WTC11 (cell line): ENCODE data around the gene TSPAN9. TPM values are rescaled to one million over a fixed set of nuclear protein-coding genes. Genes with fewer than 3 reads are reported as not detected.

Experiments
- ATAC-seq: fragments of 200-7000 bp; cut with Tn5 transposase; 2 replicates; pipeline ENCODE4 v1.10.0; 2021; ENCODE audit warnings: mild to moderate bottlenecking, moderate library complexity
- CTCF ChIA-PET: fragments of 300-600 bp; sonication (Branson Sonifier 250); formaldehyde crosslinking; loops from one replicate; lab custom pipeline; 2021; ENCODE audit warnings: antibody characterized with exemption; lab: Charles Lee
- POLR2A ChIA-PET: fragments of 350-600 bp; sonication (Branson Sonifier 250); formaldehyde crosslinking; loops from one replicate; lab custom pipeline; 2021; ENCODE audit warnings: antibody characterized with exemption; lab: Charles Lee
- DNase-seq: peaks from one replicate; pipeline ENCODE4 v3.0.0; 2021; ENCODE audit warnings: low spot score
- H3K27ac Mint-ChIP-seq: 2 replicates; pipeline ENCODE4 v1.8.0; 2021; ENCODE audit warnings: mixed read lengths
- H3K27me3 Mint-ChIP-seq: 2 replicates; pipeline ENCODE4 v1.8.0; 2021; ENCODE audit warnings: low read depth, mild to moderate bottlenecking, moderate library complexity, mixed read lengths
- H3K36me3 Mint-ChIP-seq: 2 replicates; pipeline ENCODE4 v1.8.0; 2021; ENCODE audit warnings: mixed read lengths
- H3K4me1 Mint-ChIP-seq: 2 replicates; pipeline ENCODE4 v1.8.0; 2022; ENCODE audit warnings: mixed read lengths
- H3K4me3 Mint-ChIP-seq: 2 replicates; pipeline ENCODE4 v1.8.0; 2021; ENCODE audit warnings: mild to moderate bottlenecking, moderate library complexity, mixed read lengths
- H3K9me3 Mint-ChIP-seq: 2 replicates; pipeline ENCODE4 v1.8.0; 2021; ENCODE audit warnings: mixed read lengths
- CREM ChIP-seq: sonication (generic); formaldehyde crosslinking; IDR thresholded peaks from 2 replicates; pipeline ENCODE4 v1.8.1; 2022; ENCODE audit warnings: mild to moderate bottlenecking, missing genetic modification reagents, moderate library complexity
- E2F4 ChIP-seq: sonication (generic); formaldehyde crosslinking; IDR thresholded peaks from 2 replicates; pipeline ENCODE4 v1.8.1; 2022; ENCODE audit warnings: low read depth, mild to moderate bottlenecking, moderate library complexity, missing genetic modification reagents, borderline replicate concordance
- ELF4 ChIP-seq: sonication (generic); formaldehyde crosslinking; IDR thresholded peaks from 2 replicates; pipeline ENCODE4 v1.8.1; 2022; ENCODE audit warnings: low read depth, mild to moderate bottlenecking, moderate library complexity, missing genetic modification reagents
- ERG ChIP-seq: fragments of 250-450 bp; sonication (Bioruptor Pico); IDR thresholded peaks from 2 replicates; pipeline ENCODE4 v1.8.0; 2021; ENCODE audit warnings: mild to moderate bottlenecking
- ESRRA ChIP-seq: sonication (generic); formaldehyde crosslinking; IDR thresholded peaks from 2 replicates; pipeline ENCODE4 v1.8.1; 2022; ENCODE audit warnings: mild to moderate bottlenecking, missing genetic modification reagents, borderline replicate concordance
- FOXK1 ChIP-seq: sonication (generic); formaldehyde crosslinking; IDR thresholded peaks from 2 replicates; pipeline ENCODE4 v1.8.0; 2022; ENCODE audit warnings: mild to moderate bottlenecking, moderate library complexity, missing genetic modification reagents
- FOXP1 ChIP-seq: sonication (generic); formaldehyde crosslinking; IDR thresholded peaks from 2 replicates; pipeline ENCODE4 v1.8.0; 2022; ENCODE audit warnings: missing genetic modification reagents, mild to moderate bottlenecking, moderate library complexity, borderline replicate concordance
- HMGA2 ChIP-seq: fragments of 250-450 bp; sonication (Bioruptor Pico); IDR thresholded peaks from 2 replicates; pipeline ENCODE4 v1.4.0; 2021; ENCODE audit warnings: mild to moderate bottlenecking, moderate library complexity
- JAZF1 ChIP-seq: fragments of 250-450 bp; sonication (Bioruptor Pico); IDR thresholded peaks from 2 replicates; pipeline ENCODE4 v1.9.0; 2021; ENCODE audit warnings: moderate library complexity, mild to moderate bottlenecking, inconsistent platforms
- JUN ChIP-seq: sonication (generic); formaldehyde crosslinking; IDR thresholded peaks from 2 replicates; pipeline ENCODE4 v1.8.0; 2023; ENCODE audit warnings: mild to moderate bottlenecking, missing genetic modification reagents
- NFATC4 ChIP-seq: fragments of 250-450 bp; sonication (Bioruptor Pico); IDR thresholded peaks from 2 replicates; pipeline ENCODE4 v1.9.0; 2021; ENCODE audit warnings: mild to moderate bottlenecking
- NFE2L1 ChIP-seq: sonication (generic); formaldehyde crosslinking; IDR thresholded peaks from 2 replicates; pipeline ENCODE4 v1.8.1; 2023; ENCODE audit warnings: missing genetic modification reagents
- OVOL2 ChIP-seq: fragments of 250-450 bp; sonication (Bioruptor Pico); IDR thresholded peaks from 2 replicates; pipeline ENCODE4 v1.9.0; 2021; ENCODE audit warnings: mild to moderate bottlenecking, borderline replicate concordance
- PREB ChIP-seq: sonication (generic); formaldehyde crosslinking; IDR thresholded peaks from 2 replicates; pipeline ENCODE4 v1.8.1; 2022; ENCODE audit warnings: mild to moderate bottlenecking, missing genetic modification reagents, moderate library complexity, borderline replicate concordance
- PRRX2 ChIP-seq: fragments of 250-450 bp; sonication (Bioruptor Pico); IDR thresholded peaks from 2 replicates; pipeline ENCODE4 v1.8.0; 2021; ENCODE audit warnings: mild to moderate bottlenecking
- SMAD3 ChIP-seq: sonication (generic); formaldehyde crosslinking; IDR thresholded peaks from 2 replicates; pipeline ENCODE4 v1.8.0; 2022; ENCODE audit warnings: missing genetic modification reagents, mild to moderate bottlenecking, borderline replicate concordance
- SOX15 ChIP-seq: fragments of 250-450 bp; sonication (Bioruptor Pico); IDR thresholded peaks from 2 replicates; pipeline ENCODE4 v1.9.0; 2021; ENCODE audit warnings: mild to moderate bottlenecking
- USF1 ChIP-seq: sonication (generic); formaldehyde crosslinking; IDR thresholded peaks from 2 replicates; pipeline ENCODE4 v1.8.0; 2022; ENCODE audit warnings: mild to moderate bottlenecking, missing genetic modification reagents
- USF2 ChIP-seq: sonication (generic); formaldehyde crosslinking; IDR thresholded peaks from 2 replicates; pipeline ENCODE4 v1.8.1; 2023; ENCODE audit warnings: mild to moderate bottlenecking, missing genetic modification reagents, moderate library complexity
- ZNF121 ChIP-seq: sonication (generic); formaldehyde crosslinking; IDR thresholded peaks from 2 replicates; pipeline ENCODE4 v1.8.0; 2023; ENCODE audit warnings: missing genetic modification reagents
- ZNF219 ChIP-seq: sonication (generic); formaldehyde crosslinking; IDR thresholded peaks from 2 replicates; pipeline ENCODE4 v1.8.0; 2023; ENCODE audit warnings: missing genetic modification reagents, mild to moderate bottlenecking, borderline replicate concordance
- ZNF512 ChIP-seq: sonication (generic); formaldehyde crosslinking; IDR thresholded peaks from 2 replicates; pipeline ENCODE4 v1.8.1; 2022; ENCODE audit warnings: missing genetic modification reagents, borderline replicate concordance
- ZNF671 ChIP-seq: fragments of 250-450 bp; sonication (Bioruptor Pico); IDR thresholded peaks from 2 replicates; pipeline ENCODE4 v1.8.0; 2021; ENCODE audit warnings: mild to moderate bottlenecking
- total RNA-seq: library from RNA; stranded (reverse); gene quantifications from 3 replicates; pipeline ENCODE4 v1.2.3, GENCODE V29; 2021

The TSPAN9 gene
- total RNA-seq, 1 experiment from 2014 or later: 27.6 TPM

- no peak for TF ChIP-seq E2F4
Observed at GRCh38 chr12:3249081-3249800, 172.1 kb downstream of the TSPAN9 start (continued).

- POLR2A ChIA-PET: no interaction called here
- Mint-ChIP-seq H3K36me3 (peaks cover 7% of the 10 kb centered on the region), H3K27ac (no peak overlapping the region), H3K4me1 (peaks cover 19% of the 10 kb centered on the region), H3K4me3 (no peak overlapping the region), H3K27me3 (no peaks in the 10 kb centered on the region), H3K9me3 (peaks cover 7% of the 10 kb centered on the region)
- DNase-seq (no peak), ATAC-seq (no peak)
- no peak for TF ChIP-seq PRRX2
- no peak for TF ChIP-seq ZNF671
- TF ChIP-seq PREB (CRISPR knock-in tag): no peak
- no peak for TF ChIP-seq JAZF1
- TF ChIP-seq OVOL2 (CRISPR knock-in tag): no peak
- no peak for TF ChIP-seq ZNF512
- TF ChIP-seq ZNF219 (CRISPR knock-in tag): no peak
- no peak for TF ChIP-seq CREM (CRISPR knock-in tag)
- TF ChIP-seq NFATC4: no peak
- TF ChIP-seq USF2: no peak
- no peak for TF ChIP-seq ERG
- TF ChIP-seq SOX15 (CRISPR knock-in tag): no peak
- TF ChIP-seq E2F4: no peak
- CTCF ChIA-PET: no interaction called here
Observed at GRCh38 chr12:3250034-3250433, 172.9 kb downstream of the TSPAN9 start.

GRCh38 chr12:3250576-3250975, 173.4 kb downstream of the TSPAN9 start:
- CTCF ChIA-PET: no interaction called here
- H3K9me3 Mint-ChIP-seq: peaks cover 4% of the 10 kb centered on the region
- ATAC-seq (no peak), DNase-seq (no peak)
- POLR2A ChIA-PET: no interaction called here
- peaks cover 19% of the 10 kb centered on the region for H3K4me1 Mint-ChIP-seq
- peaks cover 5% of the 10 kb centered on the region for H3K36me3 Mint-ChIP-seq
- H3K27ac Mint-ChIP-seq: no peak overlapping the region; the same call in 1 of the 2 replicates
- no peaks in the 10 kb centered on the region for H3K27me3 Mint-ChIP-seq
- no peak overlapping the region for H3K4me3 Mint-ChIP-seq
- TF ChIP-seq NFE2L1 (CRISPR knock-in tag) (no peak), SMAD3 (CRISPR knock-in tag) (no peak), FOXK1 (no peak), ESRRA (no peak), FOXP1 (CRISPR knock-in tag) (no peak), ELF4 (CRISPR knock-in tag) (no peak), USF2 (no peak), NFATC4 (no peak), JUN (CRISPR knock-in tag) (no peak), HMGA2 (CRISPR knock-in tag) (no peak), USF1 (no peak), ZNF121 (CRISPR knock-in tag) (no peak), JAZF1 (no peak)
